GM18517 (cell line): ENCODE measurements around the gene ADISSP.
A peak's percentile ranks its signal among the peaks of the same experiment; 100 is the strongest.

Experiments used
- ATAC-seq: cut with Tn5 transposase; IDR thresholded peaks from one replicate; pipeline ENCODE4 v1.9.1; 2021; ENCODE audit warnings: mild to moderate bottlenecking, moderate library complexity; ENCODE audit not compliant: unreplicated experiment

The ADISSP gene

GRCh38 chr20:3782597-3782996 is 15.0 kb upstream of the ADISSP start:
- ATAC-seq = no peak

- ATAC-seq = no peak
Measured at GRCh38 chr20:3781153-3781910, 13.8 kb upstream of the ADISSP start, which contains the start of gene SPEF1. Gene SPEF1, minus strand, starts transcription at chr20:3781448. Its CDS starts 161 bp downstream, at chr20:3781287.

GRCh38 chr20:3778976-3779375 is 11.4 kb upstream of the ADISSP start:
- no peak for ATAC-seq

- no peak for ATAC-seq
Measured at GRCh38 chr20:3777716-3778629, 10.4 kb upstream of the ADISSP start.

- no peak for ATAC-seq
Measured at GRCh38 chr20:3777381-3777715, 9.8 kb upstream of the ADISSP start.

- no peak for ATAC-seq
Measured at GRCh38 chr20:3775457-3776108, 8.0 kb upstream of the ADISSP start.

GRCh38 chr20:3771552-3772058 is 4.1 kb upstream of the ADISSP start:
- ATAC-seq = no peak

GRCh38 chr20:3768342-3769130 is 983 bp upstream of the ADISSP start:
- peak; percentile 50 for ATAC-seq

- no peak for ATAC-seq
Measured at GRCh38 chr20:3767110-3767426, 485 bp downstream of the ADISSP start.

GRCh38 chr20:3766422-3767109 is 987 bp downstream of the ADISSP start:
- no peak for ATAC-seq

GRCh38 chr20:3765171-3765882 is 2.2 kb downstream of the ADISSP start:
- no peak for ATAC-seq

GRCh38 chr20:3764659-3765058 is 2.9 kb downstream of the ADISSP start:
- ATAC-seq = no peak

GRCh38 chr20:3763671-3764601 is 3.6 kb downstream of the ADISSP start:
- no peak for ATAC-seq

- no peak for ATAC-seq
Measured at GRCh38 chr20:3760655-3761348, 6.8 kb downstream of the ADISSP start.

GRCh38 chr20:3759884-3760283 is 7.7 kb downstream of the ADISSP start:
- ATAC-seq = no peak

GRCh38 chr20:3759316-3759823 is 8.2 kb downstream of the ADISSP start:
- no peak for ATAC-seq

- no peak for ATAC-seq
Measured at GRCh38 chr20:3758566-3758965, 9.0 kb downstream of the ADISSP start.

GRCh38 chr20:3757268-3757667 is 10.3 kb downstream of the ADISSP start:
- no peak for ATAC-seq
